ENCODE data around the gene OPRM1.

GRCh38 chr6:154123155-154123956, 84.3 kb downstream of the OPRM1 start:
- TF ChIP-seq CBX3 (IDR thresholded peaks at IDR 0.05; ENCODE audit: low read depth) (no peak), POLR2A (IDR thresholded peaks at IDR 0.05; ENCODE audit: borderline replicate concordance, extremely low read depth, insufficient read depth, insufficient read length) (no peak), CEBPB (IDR thresholded peaks at IDR 0.05; ENCODE audit: low read depth) (no peak), CTCF (IDR thresholded peaks at IDR 0.05 in 2 of 3, conservative IDR thresholded peaks at IDR 0.05 in 1 of 3; ENCODE audit: borderline replicate concordance in 1 of 3, insufficient read depth in 1 of 3, low read depth in 2 of 3, low read length in 2 of 3) (no peak)
